ENCODE results near the gene SLX9. TPM values are rescaled to one million over a fixed set of nuclear protein-coding genes. Genes with fewer than 3 reads are reported as not detected.

The SLX9 gene
- polyA plus RNA-seq, 1 of the 3 experiments (the other 2 are of a cell fraction): 42.9 TPM

DNA sequence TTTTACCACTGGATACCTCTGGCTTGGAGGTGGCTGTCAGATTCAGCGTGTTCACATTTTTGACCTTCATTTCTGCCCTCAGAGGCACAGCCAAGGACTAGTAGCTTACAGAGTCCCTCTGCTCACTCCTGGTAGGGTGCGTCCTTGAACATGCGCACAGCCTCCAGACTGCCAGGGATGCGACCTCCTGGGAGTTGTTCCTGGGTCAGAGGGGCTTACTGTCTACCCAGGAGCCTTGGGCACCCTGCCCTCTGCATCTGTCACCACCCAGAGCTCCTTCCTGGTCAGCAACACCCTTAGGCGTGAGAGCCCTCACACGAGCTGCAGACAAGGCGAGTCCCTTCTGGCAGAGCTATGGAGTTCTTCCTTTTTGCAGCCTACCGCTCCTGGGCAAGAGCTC is 1.7 kb downstream of the SLX9 start:
- no peak overlapping the region for H3K27ac ChIP-seq (ENCODE audit: low read depth in 2 of 2, low read length in 1 of 2)
- WGBS (ENCODE audit: low lambda C conversion rate): 91% methylated on average over 8 of the region's 8 CpGs
- H3K27me3 ChIP-seq (ENCODE audit: insufficient read depth): no peaks in the 10 kb centered on the region
- ChIA-PET CTCF (interaction anchor here (1.2 to 15.3 kb wide), 5 partner anchors 9 to 368 kb away, joined by 3 to 334 read pairs (median 5); partner anchors contain the start of gene UBE2G2), POLR2A (no interaction called here)
- peak overlapping the region; percentile 91 for H3K4me2 ChIP-seq
- H3K9ac ChIP-seq: no peak overlapping the region
- no peaks in the 10 kb centered on the region for H3K9me2 ChIP-seq
- peaks cover 34% of the 10 kb centered on the region for H4K20me1 ChIP-seq (ENCODE audit: insufficient read depth)
- DNase-seq: no peak
- peaks cover 8 to 19% of the 10 kb centered on the region in 2 experiments; a peak in 3 of 4 replicates for H3K4me1 ChIP-seq (ENCODE audit: control insufficient read depth in 1 of 2, insufficient read depth in 2 of 2, low read depth in 1 of 2, low read length in 1 of 2)
- H3K9me3 ChIP-seq: no peaks in the 10 kb centered on the region
- H3K79me2 ChIP-seq (ENCODE audit: insufficient read depth): peaks cover 69% of the 10 kb centered on the region
- TF ChIP-seq EZH2phosphoT487 (IDR thresholded peaks at IDR 0.05; ENCODE audit: borderline replicate concordance, low read depth): no peak
- TF ChIP-seq EP300 (IDR thresholded peaks at IDR 0.05; ENCODE audit: borderline replicate concordance in 1 of 2, low read depth in 1 of 2, low read length in 1 of 2): no peak
- TF ChIP-seq FOSL2 (IDR thresholded peaks at IDR 0.05; ENCODE audit: borderline replicate concordance, low read depth): no peak
- TF ChIP-seq TEAD4 (IDR thresholded peaks at IDR 0.05; ENCODE audit: borderline replicate concordance, insufficient read depth): no peak
- no peak overlapping the region for H2AFZ ChIP-seq (ENCODE audit: low read depth)
- H3F3A ChIP-seq (replicated peaks; ENCODE audit: insufficient read depth): peaks cover 5% of the 10 kb centered on the region
- H3K36me3 ChIP-seq (replicated peaks in 1 of 2; ENCODE audit: control insufficient read depth in 1 of 2, insufficient read depth in 2 of 2, low read length in 1 of 2): peaks cover 4 to 23% of the 10 kb centered on the region in 2 experiments
- no peak overlapping the region for H3K4me3 ChIP-seq (ENCODE audit: low read depth in 2 of 2, low read length in 1 of 2)

DNA sequence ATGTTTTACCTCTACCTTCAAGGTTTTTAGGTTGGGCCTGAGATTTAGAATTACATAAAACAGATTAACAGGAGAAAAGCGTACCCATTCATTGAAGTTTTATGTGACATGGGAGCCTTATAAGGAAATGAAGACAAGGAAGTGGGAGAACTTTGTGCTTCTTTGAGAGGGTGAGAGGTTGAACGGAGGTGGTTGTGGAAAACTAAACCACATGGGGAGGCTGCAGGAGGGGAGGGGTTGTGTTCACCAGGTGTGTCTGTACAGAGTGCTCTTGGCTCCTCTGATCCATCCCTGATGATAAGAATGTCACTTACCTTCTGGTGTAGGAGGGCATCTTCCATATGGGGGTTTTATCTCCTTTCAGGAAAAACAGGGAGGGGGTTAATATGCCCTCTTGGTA is 2.7 kb downstream of the SLX9 start:
- H3K4me1 ChIP-seq (ENCODE audit: control insufficient read depth in 1 of 2, insufficient read depth in 2 of 2, low read depth in 1 of 2, low read length in 1 of 2): peaks cover 8 to 19% of the 10 kb centered on the region in 2 experiments; a peak in 3 of 4 replicates
- H3K4me3 ChIP-seq (ENCODE audit: low read depth in 2 of 2, low read length in 1 of 2): no peak overlapping the region
- H3K9me3 ChIP-seq: no peaks in the 10 kb centered on the region
- ChIA-PET CTCF (interaction anchor here (1.8 to 16.8 kb wide), 3 partner anchors 11 to 196 kb away, joined by 5 to 357 read pairs (median 334); no protein-coding TSS in a partner anchor), POLR2A (no interaction called here)
- H3K36me3 ChIP-seq (replicated peaks in 1 of 2; ENCODE audit: control insufficient read depth in 1 of 2, insufficient read depth in 2 of 2, low read length in 1 of 2): peaks cover 4 to 29% of the 10 kb centered on the region in 2 experiments
- no peak overlapping the region for H2AFZ ChIP-seq (ENCODE audit: low read depth)
- peaks cover 43% of the 10 kb centered on the region for H4K20me1 ChIP-seq (ENCODE audit: insufficient read depth)
- no peak overlapping the region for H3K9ac ChIP-seq
- 95% methylated on average over 2 of the region's 2 CpGs for WGBS (ENCODE audit: low lambda C conversion rate)
- no peak for DNase-seq
- H3F3A ChIP-seq (replicated peaks; ENCODE audit: insufficient read depth): peaks cover 3% of the 10 kb centered on the region
- H3K27me3 ChIP-seq (ENCODE audit: insufficient read depth): no peaks in the 10 kb centered on the region
- no peak overlapping the region for H3K27ac ChIP-seq (ENCODE audit: low read depth in 2 of 2, low read length in 1 of 2)
- H3K79me2 ChIP-seq (ENCODE audit: insufficient read depth): peaks cover 74% of the 10 kb centered on the region
- no peak for TF ChIP-seq RCOR1 (IDR thresholded peaks at IDR 0.05; ENCODE audit: low read length)
- TF ChIP-seq YY1 (IDR thresholded peaks at IDR 0.05; ENCODE audit: low read depth): no peak
- TF ChIP-seq EZH2phosphoT487 (IDR thresholded peaks at IDR 0.05; ENCODE audit: borderline replicate concordance, low read depth): no peak
- TF ChIP-seq, protein P1, sequence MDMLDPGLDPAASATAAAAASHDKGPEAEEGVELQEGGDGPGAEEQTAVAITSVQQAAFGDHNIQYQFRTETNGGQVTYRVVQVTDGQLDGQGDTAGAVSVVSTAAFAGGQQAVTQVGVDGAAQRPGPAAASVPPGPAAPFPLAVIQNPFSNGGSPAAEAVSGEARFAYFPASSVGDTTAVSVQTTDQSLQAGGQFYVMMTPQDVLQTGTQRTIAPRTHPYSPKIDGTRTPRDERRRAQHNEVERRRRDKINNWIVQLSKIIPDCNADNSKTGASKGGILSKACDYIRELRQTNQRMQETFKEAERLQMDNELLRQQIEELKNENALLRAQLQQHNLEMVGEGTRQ (IDR thresholded peaks at IDR 0.05; ENCODE audit: borderline replicate concordance, low read depth, low read length): no peak
- TF ChIP-seq FOXM1 (IDR thresholded peaks at IDR 0.05; ENCODE audit: low read depth): no peak
- no peak for TF ChIP-seq FOSL2 (IDR thresholded peaks at IDR 0.05; ENCODE audit: borderline replicate concordance, low read depth)
- TF ChIP-seq, protein P2, sequence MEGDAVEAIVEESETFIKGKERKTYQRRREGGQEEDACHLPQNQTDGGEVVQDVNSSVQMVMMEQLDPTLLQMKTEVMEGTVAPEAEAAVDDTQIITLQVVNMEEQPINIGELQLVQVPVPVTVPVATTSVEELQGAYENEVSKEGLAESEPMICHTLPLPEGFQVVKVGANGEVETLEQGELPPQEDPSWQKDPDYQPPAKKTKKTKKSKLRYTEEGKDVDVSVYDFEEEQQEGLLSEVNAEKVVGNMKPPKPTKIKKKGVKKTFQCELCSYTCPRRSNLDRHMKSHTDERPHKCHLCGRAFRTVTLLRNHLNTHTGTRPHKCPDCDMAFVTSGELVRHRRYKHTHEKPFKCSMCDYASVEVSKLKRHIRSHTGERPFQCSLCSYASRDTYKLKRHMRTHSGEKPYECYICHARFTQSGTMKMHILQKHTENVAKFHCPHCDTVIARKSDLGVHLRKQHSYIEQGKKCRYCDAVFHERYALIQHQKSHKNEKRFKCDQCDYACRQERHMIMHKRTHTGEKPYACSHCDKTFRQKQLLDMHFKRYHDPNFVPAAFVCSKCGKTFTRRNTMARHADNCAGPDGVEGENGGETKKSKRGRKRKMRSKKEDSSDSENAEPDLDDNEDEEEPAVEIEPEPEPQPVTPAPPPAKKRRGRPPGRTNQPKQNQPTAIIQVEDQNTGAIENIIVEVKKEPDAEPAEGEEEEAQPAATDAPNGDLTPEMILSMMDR (IDR thresholded peaks at IDR 0.05): no peak
- no peak for TF ChIP-seq SIN3A (IDR thresholded peaks at IDR 0.05; ENCODE audit: borderline replicate concordance, low read depth, low read length)
- no peak for TF ChIP-seq POLR2AphosphoS5 (IDR thresholded peaks at IDR 0.05; ENCODE audit: low read depth, low read length)
- no peak for TF ChIP-seq EP300 (IDR thresholded peaks at IDR 0.05; ENCODE audit: borderline replicate concordance in 1 of 2, low read depth in 1 of 2, low read length in 1 of 2)
- no peak for TF ChIP-seq TCF12 (IDR thresholded peaks at IDR 0.05)
- no peak for TF ChIP-seq TAF1 (IDR thresholded peaks at IDR 0.05; ENCODE audit: borderline replicate concordance, low read depth, low read length)
- TF ChIP-seq TEAD4 (IDR thresholded peaks at IDR 0.05; ENCODE audit: borderline replicate concordance, insufficient read depth): no peak
- TF ChIP-seq, protein P3, sequence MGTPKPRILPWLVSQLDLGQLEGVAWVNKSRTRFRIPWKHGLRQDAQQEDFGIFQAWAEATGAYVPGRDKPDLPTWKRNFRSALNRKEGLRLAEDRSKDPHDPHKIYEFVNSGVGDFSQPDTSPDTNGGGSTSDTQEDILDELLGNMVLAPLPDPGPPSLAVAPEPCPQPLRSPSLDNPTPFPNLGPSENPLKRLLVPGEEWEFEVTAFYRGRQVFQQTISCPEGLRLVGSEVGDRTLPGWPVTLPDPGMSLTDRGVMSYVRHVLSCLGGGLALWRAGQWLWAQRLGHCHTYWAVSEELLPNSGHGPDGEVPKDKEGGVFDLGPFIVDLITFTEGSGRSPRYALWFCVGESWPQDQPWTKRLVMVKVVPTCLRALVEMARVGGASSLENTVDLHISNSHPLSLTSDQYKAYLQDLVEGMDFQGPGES (IDR thresholded peaks at IDR 0.05; ENCODE audit: low read depth, low read length): no peak
- H3K9me2 ChIP-seq: no peaks in the 10 kb centered on the region
- no peak overlapping the region for H3K4me2 ChIP-seq

All from SK-N-SH (cell line).